Heart right ventricle (tissue), 16 donors: Measurements from ENCODE around the gene ECI2. TPM values are rescaled to one million over a fixed set of nuclear protein-coding genes. Genes with fewer than 3 reads are reported as not detected.

Experiments
- ATAC-seq, 8 donors: fragments of 200-7000 bp; cut with Tn5 transposase; one replicate each; pipeline ENCODE4 v1.9.1; 2020; ENCODE audit warnings: mild to moderate bottlenecking in 8 of 8, moderate library complexity in 8 of 8, moderate number of reproducible peaks in 1 of 8
- DNase-seq, 2 donors: peaks; one replicate each; pipeline ENCODE4 v3.0.0-alpha.2; 2020
- H3K27ac ChIP-seq, 10 donors: fragments of 200-600 bp; sonication (generic) in 2 of 10; one replicate each; pipeline versions ENCODE4 v1.5.0 to v1.8.0; 2020 to 2022; ENCODE audit warnings: mild to moderate bottlenecking in 3 of 10
- H3K27me3 ChIP-seq, 7 donors: fragments of 200-600 bp; one replicate each; pipeline ENCODE4 v1.8.0; 2021 to 2022; ENCODE audit warnings: mild to moderate bottlenecking in 2 of 7
- H3K36me3 ChIP-seq, 9 donors: fragments of 200-600 bp; sonication (generic) in 1 of 9; one replicate each; pipeline versions ENCODE4 v1.5.0 to v1.8.0; 2020 to 2022; ENCODE audit warnings: mild to moderate bottlenecking in 2 of 9
- H3K4me1 ChIP-seq, 9 donors: fragments of 200-600 bp; sonication (generic) in 1 of 9; one replicate each; pipeline versions ENCODE4 v1.5.0 to v1.8.0; 2020 to 2022; ENCODE audit warnings: mild to moderate bottlenecking in 4 of 9
- H3K4me3 ChIP-seq, 10 donors: fragments of 200-600 bp; sonication (generic) in 2 of 10; one replicate each; pipeline versions ENCODE4 v1.5.0 to v1.8.0; 2020 to 2022; ENCODE audit warnings: mild to moderate bottlenecking in 7 of 10, moderate library complexity in 2 of 10
- H3K9me3 ChIP-seq, 11 donors: fragments of 200-600 bp in 10 of 11; sonication (generic) in 2 of 11; one replicate each; pipeline versions ENCODE4 v1.5.0 to v1.8.0; 2013 to 2022; ENCODE audit warnings: mild to moderate bottlenecking in 2 of 11, control low read depth in 1 of 11, moderate library complexity in 1 of 11
- WGBS, 2 donors: extraction: QIAGEN DNeasy Blood & Tissue Kit; methylation state at CpG; one replicate each; pipeline ENCODE4 v1.1.7; 2013; ENCODE audit warnings: inconsistent platforms in 1 of 2; 5-methylcytosine and 5-hydroxymethylcytosine counted together
- intact Hi-C, 10 donors: fragments of 100-400 bp; cut with DNase I; formaldehyde crosslinking; loops; one replicate each; pipeline versions ENCODE4 v1.11.1 to v1.14.2; 2022
- polyA plus RNA-seq, 2 donors: library from polyadenylated mRNA; stranded (reverse); fragments of 200-250 nt; gene quantifications; one replicate each; pipeline ENCODE4 v1.2.3, GENCODE V29; 2013
- total RNA-seq, 10 donors: library from RNA; stranded (reverse); fragmentation: NEBNext Ultra II Directional in 3 of 10; extraction: Animal tissue kit (Norgen Biotek cat#: 25700) in 3 of 10; gene quantifications; one replicate each; pipeline versions ENCODE4 v1.2.1 to v1.2.4, GENCODE V29; 2021 to 2023
- TF ChIP-seq, protein P1 (sequence below), 9 donors: fragments of 200-600 bp; sonication (generic) in 2 of 9; IDR thresholded peaks; one replicate each; pipeline versions ENCODE4 v1.5.0 to v1.8.0; 2021 to 2022; ENCODE audit warnings: antibody characterized with exemption in 9 of 9, mild to moderate bottlenecking in 5 of 9, moderate library complexity in 1 of 9
- donor health status: Arrhythmogenic right ventricular cardiomyopathy.
- donor health status: ischemic (EF 13 %, LVEDD 7.1; RV severe dilation, severe dysfunction).
- donor health status: healthy with polysubstance abuse.
- donor health status: DM: no; HTN: yes; CAD: no.
- donor health status: DM: no; HTN: no; CAD: no.
- donor health status: ischemic (EF 25% LVEDD 6.9; RV normal size, moderate dysfunction).
- donor health status: ischemic (EF 25% LVEDD 5.7; RV mildly dilated, moderate dysfunction).
- donor health status: healthy.
- donor health status: DM: yes; HTN: yes; CAD: no.
- donor health status: Ischemic cardiomyopathy.
- donor health status: ischemic (EF 35%, LVEDD 5.7; RV mildly dilated, moderate dysfunction).
- donor health status: nonischemic (EF 11% LVEDD 7.7; RV severe dilation, severe dysfunction).
- donor health status: DM: yes; HTN: yes; CAD: no.
- donor health status: PGD.
- donor health status: ischemic (EF 29% LVEDD 5.4; RV normal size, mild dysfunction).
- donor health status: nonischemic (EF 23%, LVEDD 6.1; RV moderate dilation, normal function).

Gene ECI2
- total and polyA plus RNA-seq, 12 donors: 54.9 to 194 (median 162) TPM

DNA sequence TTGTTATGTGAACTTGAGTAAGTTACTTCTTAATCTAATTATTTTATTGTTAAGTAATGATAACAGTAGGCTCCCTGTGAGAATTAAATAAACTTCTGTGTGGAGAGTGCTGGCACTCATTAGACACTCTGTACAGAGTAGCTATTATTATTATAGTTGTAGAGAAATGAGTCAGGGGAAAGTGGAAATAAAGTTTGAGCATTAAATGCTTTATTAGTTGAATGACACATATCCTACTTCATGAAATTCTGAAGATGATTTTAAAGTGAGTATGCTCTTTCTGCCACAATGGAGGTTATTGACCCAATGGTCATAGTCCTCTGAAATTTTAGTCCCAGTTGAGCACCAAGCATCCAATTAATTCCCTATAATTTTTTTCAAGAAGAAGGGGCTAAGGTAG is 5.9 kb downstream of the ECI2 start:
- H3K4me3 ChIP-seq: no peak overlapping the region
- H3K4me1 ChIP-seq: peaks cover 5 to 27% (median 17%) of the 10 kb centered on the region in 9 donors
- no peaks in the 10 kb centered on the region for H3K27me3 ChIP-seq
- intact Hi-C loops: loop anchor here in 2 of 10 donors (5.0 to 10.0 kb wide), 2 partner anchors 72 to 75 kb away; no protein-coding TSS in a partner anchor
- DNase-seq (no peak), ATAC-seq (no peak)
- peaks cover 0 to 93% (median 55%) of the 10 kb centered on the region in 9 donors for H3K36me3 ChIP-seq
- no peaks in the 10 kb centered on the region for H3K9me3 ChIP-seq
- no peak overlapping the region for H3K27ac ChIP-seq
- TF ChIP-seq, protein P1, sequence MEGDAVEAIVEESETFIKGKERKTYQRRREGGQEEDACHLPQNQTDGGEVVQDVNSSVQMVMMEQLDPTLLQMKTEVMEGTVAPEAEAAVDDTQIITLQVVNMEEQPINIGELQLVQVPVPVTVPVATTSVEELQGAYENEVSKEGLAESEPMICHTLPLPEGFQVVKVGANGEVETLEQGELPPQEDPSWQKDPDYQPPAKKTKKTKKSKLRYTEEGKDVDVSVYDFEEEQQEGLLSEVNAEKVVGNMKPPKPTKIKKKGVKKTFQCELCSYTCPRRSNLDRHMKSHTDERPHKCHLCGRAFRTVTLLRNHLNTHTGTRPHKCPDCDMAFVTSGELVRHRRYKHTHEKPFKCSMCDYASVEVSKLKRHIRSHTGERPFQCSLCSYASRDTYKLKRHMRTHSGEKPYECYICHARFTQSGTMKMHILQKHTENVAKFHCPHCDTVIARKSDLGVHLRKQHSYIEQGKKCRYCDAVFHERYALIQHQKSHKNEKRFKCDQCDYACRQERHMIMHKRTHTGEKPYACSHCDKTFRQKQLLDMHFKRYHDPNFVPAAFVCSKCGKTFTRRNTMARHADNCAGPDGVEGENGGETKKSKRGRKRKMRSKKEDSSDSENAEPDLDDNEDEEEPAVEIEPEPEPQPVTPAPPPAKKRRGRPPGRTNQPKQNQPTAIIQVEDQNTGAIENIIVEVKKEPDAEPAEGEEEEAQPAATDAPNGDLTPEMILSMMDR (IDR thresholded peaks at IDR 0.05): no peak

DNA sequence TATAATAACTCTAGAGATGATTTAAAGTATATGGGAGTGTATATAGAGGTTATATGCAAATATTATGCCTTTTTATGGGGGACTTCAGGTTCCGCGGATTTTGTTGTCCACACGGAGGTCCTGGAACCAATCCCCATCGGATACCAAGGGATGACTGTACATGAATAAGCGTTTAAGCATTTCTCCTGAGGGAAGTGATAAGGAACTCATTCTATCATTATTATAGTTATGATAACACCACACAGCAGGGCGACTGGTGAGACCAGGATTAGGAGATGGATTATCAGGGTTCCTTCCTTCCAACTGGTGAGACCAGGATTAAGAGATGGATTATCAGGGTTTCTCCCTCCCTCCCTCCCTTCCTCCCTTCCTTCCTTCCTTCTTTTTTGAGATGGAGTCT is 6.6 kb downstream of the ECI2 start:
- intact Hi-C loops: loop anchor here in 2 of 10 donors (5.0 to 10.0 kb wide), 2 partner anchors 71 to 74 kb away; no protein-coding TSS in a partner anchor
- no peak overlapping the region for H3K27ac ChIP-seq
- H3K27me3 ChIP-seq: no peaks in the 10 kb centered on the region
- no peaks in the 10 kb centered on the region for H3K9me3 ChIP-seq
- WGBS, 2 donors: 83 to 87% methylated on average over 6 of the region's 6 CpGs
- ATAC-seq (no peak), DNase-seq (no peak)
- H3K4me1 ChIP-seq: peaks cover under 1 to 20% (median 11%) of the 10 kb centered on the region in 9 donors
- TF ChIP-seq, protein P1 (IDR thresholded peaks at IDR 0.05): no peak
- no peak overlapping the region for H3K4me3 ChIP-seq
- peaks cover 0 to 100% (median 62%) of the 10 kb centered on the region in 9 donors for H3K36me3 ChIP-seq

DNA sequence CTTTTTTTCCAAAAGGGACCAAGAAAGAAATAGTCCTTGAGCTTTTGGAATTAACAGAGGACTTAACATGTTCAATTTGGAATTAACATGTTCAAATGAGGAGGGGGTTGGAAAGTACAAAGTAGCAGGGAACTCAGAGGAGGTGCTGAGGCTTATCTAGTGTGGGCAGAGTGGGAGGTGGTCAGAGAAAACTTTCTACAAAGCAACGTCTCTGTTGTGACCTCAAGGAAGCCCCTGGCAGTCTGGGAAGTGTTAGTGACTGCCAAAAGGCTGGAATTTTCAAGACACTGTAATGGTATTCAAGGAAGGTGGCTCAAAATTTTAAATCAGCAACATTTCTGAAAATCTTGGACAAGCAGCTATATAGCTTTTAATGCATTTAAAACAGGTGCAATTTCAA is 7.3 kb downstream of the ECI2 start:
- Histone ChIP-seq H3K9me3 (no peaks in the 10 kb centered on the region), H3K4me3 (no peak overlapping the region), H3K36me3 (peaks cover 0 to 100% (median 63%) of the 10 kb centered on the region in 9 donors), H3K27ac (no peak overlapping the region), H3K4me1 (peaks cover 0 to 17% (median 7%) of the 10 kb centered on the region in 9 donors), H3K27me3 (no peaks in the 10 kb centered on the region)
- TF ChIP-seq, protein P1 (IDR thresholded peaks at IDR 0.05): no peak
- 37 to 38% methylated on average over 1 of the region's 1 CpG for WGBS, 2 donors
- ATAC-seq (no peak), DNase-seq (no peak)
- intact Hi-C loops: loop anchor here in 2 of 10 donors (5.0 to 10.0 kb wide), 2 partner anchors 71 to 73 kb away; no protein-coding TSS in a partner anchor

DNA sequence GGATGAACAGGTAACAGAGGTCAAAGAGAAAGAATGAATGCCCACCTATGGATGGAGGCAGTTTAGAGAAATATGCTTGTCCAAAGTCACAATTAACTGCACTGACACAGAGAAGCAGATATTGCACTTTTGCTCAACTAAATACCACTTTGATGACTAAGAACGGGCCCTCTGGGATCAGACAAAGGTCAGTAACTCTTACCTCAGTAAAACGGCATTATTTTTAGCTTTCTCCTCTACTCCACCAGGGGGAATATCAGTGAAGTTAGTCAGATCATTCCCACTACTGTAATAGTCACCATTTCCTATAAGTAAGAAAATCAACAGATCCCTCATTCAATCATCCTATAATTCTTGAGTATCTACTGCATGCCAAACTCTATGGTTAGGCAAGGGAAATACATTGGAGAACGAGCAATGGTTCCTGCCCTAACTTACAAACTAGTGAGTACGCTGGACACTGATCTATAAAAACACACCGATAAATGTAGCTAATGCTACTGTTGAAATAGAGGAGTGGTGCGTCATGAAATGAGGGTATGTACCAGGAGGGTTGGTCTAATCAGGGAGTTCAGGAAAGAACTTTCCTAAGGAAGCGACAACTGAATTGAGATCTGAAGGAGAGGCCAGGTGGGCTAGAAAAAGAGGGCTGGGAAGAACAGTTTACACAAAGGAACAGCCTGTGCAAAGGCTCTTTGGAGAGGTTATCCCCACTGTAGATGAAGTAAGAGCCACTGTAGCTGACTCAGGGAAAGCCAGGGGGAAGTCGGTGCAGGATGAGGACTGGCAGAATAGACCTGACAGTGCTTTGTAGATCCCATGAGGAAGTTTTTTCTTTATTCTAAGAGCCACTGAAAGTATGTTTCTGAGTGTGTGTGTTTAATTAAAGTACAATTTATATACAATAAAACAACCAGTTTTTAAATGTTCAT is 9.2 kb downstream of the ECI2 start:
- Histone ChIP-seq H3K4me1 (peaks cover 0 to 17% (median 7%) of the 10 kb centered on the region in 9 donors), H3K4me3 (no peak overlapping the region), H3K27me3 (no peaks in the 10 kb centered on the region), H3K36me3 (peaks cover 0 to 100% (median 70%) of the 10 kb centered on the region in 9 donors), H3K27ac (peak overlapping the region in 2 of 10 donors; percentile 5 to 15), H3K9me3 (no peaks in the 10 kb centered on the region)
- intact Hi-C loops: loop anchor here in 3 of 10 donors (2.0 to 10.0 kb wide), 3 partner anchors 63 to 71 kb away; no protein-coding TSS in a partner anchor
- no peak for DNase-seq
- TF ChIP-seq, protein P1 (IDR thresholded peaks at IDR 0.05): peak in 5 of 9 donors; percentile 8 to 25 (median 16)
- 68 to 70% methylated on average over 8 of the region's 8 CpGs for WGBS, 2 donors
- peak in 4 of 8 donors; percentile 49 to 94 (median 76) for ATAC-seq
